NCI-H2196 treated with DMSO at 0.1 percent for 48 hours (cell line): Measurements from ENCODE around the gene TBC1D10A.

Source experiments
- DNase-seq: peaks from one replicate; lab custom pipeline; 2025; ENCODE audit not compliant: unreplicated experiment; lab: John Stamatoyannopoulos, UW

Gene TBC1D10A

DNA sequence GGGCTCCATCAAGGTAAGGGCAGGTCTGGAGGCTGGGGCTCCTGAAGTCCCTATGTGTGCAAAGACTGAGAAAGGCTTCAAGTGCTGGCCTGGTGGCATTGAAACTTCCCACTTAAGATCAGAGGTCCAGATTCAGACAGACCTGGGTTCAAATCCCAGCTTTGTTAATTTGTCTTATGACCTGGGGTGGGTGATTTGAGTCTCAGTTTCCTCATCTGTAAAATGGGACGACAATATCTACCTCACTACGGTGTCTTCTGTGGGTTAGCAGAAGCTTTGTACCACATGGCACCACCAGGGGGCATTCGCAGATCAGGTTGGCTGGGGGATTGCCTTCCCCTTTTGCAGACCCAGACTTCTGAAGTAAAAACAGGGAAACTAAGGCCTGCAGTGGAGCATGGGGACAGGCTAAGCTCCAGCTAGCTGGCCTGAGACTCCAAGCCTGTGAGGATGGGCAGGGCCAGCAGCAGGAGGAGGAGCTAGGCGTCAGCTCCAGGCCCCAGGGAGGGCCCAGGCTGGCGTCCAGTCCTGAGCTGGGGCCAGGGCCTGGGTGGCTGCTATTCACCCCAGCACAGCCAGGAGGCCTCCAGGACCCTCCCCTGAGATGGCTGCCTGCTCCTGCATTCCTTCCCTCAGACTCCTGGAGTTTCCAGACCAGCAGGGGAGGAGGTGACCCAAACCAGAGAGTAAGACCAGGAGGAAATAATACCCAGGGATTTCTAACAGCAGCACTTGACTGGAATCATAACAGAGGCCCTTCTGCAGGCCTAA lies 38.9 kb downstream of the TBC1D10A start:
- DNase-seq: no peak

GRCh38 chr22:30286813-30287647 lies 39.7 kb downstream of the TBC1D10A start:
- DNase-seq: no peak

- DNase-seq: no peak
Measured at GRCh38 chr22:30286331-30286730, 40.4 kb downstream of the TBC1D10A start.

- no peak for DNase-seq
Measured at GRCh38 chr22:30285846-30286200, 40.9 kb downstream of the TBC1D10A start.

- DNase-seq: no peak
Measured at GRCh38 chr22:30285176-30285845, 41.4 kb downstream of the TBC1D10A start.

- DNase-seq: no peak
Measured at GRCh38 chr22:30284666-30285065, 42.1 kb downstream of the TBC1D10A start.

- no peak for DNase-seq
Measured at GRCh38 chr22:30284172-30284571, 42.6 kb downstream of the TBC1D10A start.

GRCh38 chr22:30283342-30283741 lies 43.4 kb downstream of the TBC1D10A start:
- no peak for DNase-seq

DNA sequence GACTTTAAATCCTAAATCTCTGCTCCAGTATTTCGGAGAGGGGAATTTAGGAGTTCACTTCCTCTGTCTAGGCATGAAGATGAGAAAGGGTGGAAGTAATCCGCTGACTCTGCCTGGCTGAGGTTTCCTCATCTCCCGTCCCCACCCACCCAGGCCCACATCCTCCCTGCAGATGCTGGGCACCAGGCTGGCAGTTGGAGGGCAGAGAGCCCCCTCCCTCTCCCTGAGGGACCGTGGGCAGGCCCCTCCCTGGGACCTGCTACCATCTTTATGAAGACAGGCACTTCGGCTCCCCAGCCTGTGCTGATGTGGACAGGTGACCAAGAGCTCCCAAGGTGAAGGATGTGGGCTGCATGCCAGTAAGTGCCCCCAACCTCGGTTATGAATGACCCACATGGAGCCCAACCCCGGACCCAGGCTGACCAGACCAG lies 44.1 kb downstream of the TBC1D10A start:
- DNase-seq: no peak

GRCh38 chr22:30280505-30280904 lies 46.2 kb downstream of the TBC1D10A start:
- DNase-seq: no peak

GRCh38 chr22:30279932-30280331 lies 46.8 kb downstream of the TBC1D10A start:
- DNase-seq: no peak

DNA sequence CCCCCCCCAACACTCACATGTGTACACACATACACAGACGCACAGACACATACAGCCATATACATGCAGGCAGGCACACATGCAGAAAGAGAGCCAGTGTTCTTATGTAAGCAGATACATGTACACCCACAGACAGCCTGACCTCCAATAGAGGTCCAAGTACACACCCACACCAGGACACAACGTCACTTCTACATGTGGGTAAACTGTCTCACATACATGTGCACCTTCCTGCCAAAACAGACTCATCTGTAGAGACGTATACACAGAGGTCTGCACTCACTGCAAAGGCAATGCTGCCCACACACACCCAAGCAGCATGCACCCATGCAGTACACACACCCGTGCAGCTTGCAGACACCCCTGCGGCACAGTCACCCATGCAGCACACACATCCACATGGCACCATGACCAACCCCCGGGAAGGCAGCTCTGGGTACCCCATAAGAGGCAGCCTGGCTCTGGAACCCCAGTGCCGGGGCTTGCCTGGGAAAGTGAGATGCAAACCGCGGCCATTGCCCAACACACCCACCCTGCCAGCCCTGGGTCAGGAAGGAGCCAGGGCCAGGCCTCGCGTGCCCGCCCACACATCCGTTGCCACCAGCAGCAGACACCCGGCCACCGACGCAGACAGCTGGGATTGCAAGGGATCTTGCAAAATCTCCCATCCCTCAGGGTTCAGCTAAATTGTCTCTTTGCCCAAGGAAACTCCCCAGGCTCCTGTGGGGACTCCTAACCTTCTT lies 47.5 kb downstream of the TBC1D10A start:
- no peak for DNase-seq

- DNase-seq: no peak
Measured at GRCh38 chr22:30277547-30278344, 49.0 kb downstream of the TBC1D10A start.

GRCh38 chr22:30276039-30276438 lies 50.7 kb downstream of the TBC1D10A start:
- no peak for DNase-seq

DNA sequence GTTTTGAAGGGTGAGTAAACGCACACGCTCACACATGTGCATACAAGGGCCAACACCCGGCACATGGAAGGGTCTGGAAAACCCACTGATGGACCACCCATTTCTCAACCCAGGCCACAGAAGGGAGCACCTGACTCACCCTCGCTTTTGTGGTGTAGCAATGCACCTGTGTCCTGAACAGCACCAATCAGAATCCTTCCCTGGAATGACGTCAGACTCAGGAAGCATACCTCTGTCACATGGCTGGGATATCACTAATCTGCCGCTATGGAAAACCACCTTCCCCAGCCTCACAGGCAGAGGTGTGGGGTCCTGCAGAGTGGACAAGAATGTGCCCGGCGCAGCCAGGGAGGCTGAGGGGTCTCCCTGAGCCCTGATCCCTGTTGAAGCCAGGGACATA lies 51.1 kb downstream of the TBC1D10A start:
- DNase-seq: no peak

- no peak for DNase-seq
Measured at GRCh38 chr22:30274437-30274812, 52.3 kb downstream of the TBC1D10A start.

GRCh38 chr22:30273711-30274436 lies 52.9 kb downstream of the TBC1D10A start:
- no peak for DNase-seq

DNA sequence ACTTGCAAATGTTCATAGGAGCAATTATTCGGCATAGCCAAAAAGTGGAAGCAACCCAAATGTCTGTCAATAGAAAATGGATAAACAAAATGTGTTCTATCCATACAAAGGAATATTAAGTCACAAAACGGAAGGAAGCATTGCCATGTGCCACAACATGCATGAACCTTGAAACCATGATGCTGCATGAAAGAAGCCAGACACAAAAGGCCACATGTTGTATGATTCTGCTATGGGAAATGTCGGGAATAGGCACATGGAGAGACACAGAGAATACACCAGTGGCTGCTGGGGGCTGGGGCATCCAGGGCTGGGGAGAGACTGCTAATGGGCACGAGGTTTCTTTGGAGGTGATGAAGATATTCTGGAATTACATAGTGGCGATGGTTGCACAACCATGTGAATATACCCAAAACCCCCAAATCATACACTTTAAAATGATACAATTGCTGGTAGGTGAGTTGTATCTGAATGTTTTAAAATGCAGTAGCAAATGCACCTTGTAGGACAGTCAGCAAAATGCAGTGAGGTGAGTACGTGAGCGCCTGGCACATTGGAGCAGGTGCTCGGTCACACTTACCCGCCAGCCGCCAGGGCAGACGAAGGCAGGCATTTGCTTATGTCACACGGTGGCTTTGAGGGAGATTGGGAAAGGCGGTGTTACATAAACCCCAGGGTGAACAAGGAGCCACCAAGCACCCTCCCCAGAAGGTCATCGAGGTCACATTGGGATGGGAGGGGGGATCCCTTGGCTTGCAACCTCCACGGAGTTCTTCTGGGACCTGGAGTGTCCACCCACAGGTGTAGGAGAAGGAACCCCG lies 53.8 kb downstream of the TBC1D10A start:
- no peak for DNase-seq

- no peak for DNase-seq
Measured at GRCh38 chr22:30270832-30271231, 55.9 kb downstream of the TBC1D10A start.
